ENCODE measurements around the gene ARID3A.

- TF ChIP-seq EZH2phosphoT487 (IDR thresholded peaks at IDR 0.05; ENCODE audit: insufficient read depth, low read depth) (no peak), EZH2 (IDR thresholded peaks at IDR 0.05; ENCODE audit: insufficient read depth, poor library complexity, severe bottlenecking) (no peak)
Observed at GRCh38 chr19:900043-900301, 25.9 kb upstream of the ARID3A start.
